ENCODE results near the gene UVRAG.
"Not testable (repeated sequence)": the region's sequence is repeated elsewhere in the genome, so short reads cannot be mapped to it uniquely, and the experiment has no call there.

UVRAG gene

GRCh38 chr11:75853563-75853962 is 38.6 kb downstream of the UVRAG start:
- peaks cover 12 to 13% of the 10 kb centered on the region in 2 donors for H3K4me1 ChIP-seq (ENCODE audit: control insufficient read depth in 1 of 2, insufficient read depth in 2 of 2, low read length in 2 of 2)

GRCh38 chr11:75853971-75854370 is 39.0 kb downstream of the UVRAG start:
- H3K36me3 ChIP-seq (ENCODE audit: control insufficient read depth in 1 of 2, insufficient read depth in 2 of 2, low read length in 2 of 2), result no peaks in the 10 kb centered on the region
- no peaks in the 10 kb centered on the region for H3K27me3 ChIP-seq (ENCODE audit: low read depth, low read length)
- no peak overlapping the region for H3K4me3 ChIP-seq (ENCODE audit: low read depth in 1 of 2, low read length in 2 of 2)
- H3K9me3 ChIP-seq (ENCODE audit: control insufficient read depth in 1 of 2, low read length in 2 of 2), result no peaks in the 10 kb centered on the region
- no peak overlapping the region for H3K27ac ChIP-seq (ENCODE audit: low read length)
- H3K4me1 ChIP-seq (ENCODE audit: control insufficient read depth in 1 of 2, insufficient read depth in 2 of 2, low read length in 2 of 2), result peaks cover 12 to 13% of the 10 kb centered on the region in 2 donors

More at GRCh38 chr11:75853563-75853962, 38.6 kb downstream of the UVRAG start:
- not testable (repeated sequence) for H3K36me3 ChIP-seq (ENCODE audit: control insufficient read depth in 1 of 2, insufficient read depth in 2 of 2, low read length in 2 of 2); H3K27me3 ChIP-seq (ENCODE audit: low read depth, low read length); H3K4me3 ChIP-seq (ENCODE audit: low read depth in 1 of 2, low read length in 2 of 2); H3K27ac ChIP-seq (ENCODE audit: low read length); H3K9me3 ChIP-seq (ENCODE audit: control insufficient read depth in 1 of 2, low read length in 2 of 2)

GRCh38 chr11:75855206-75855605 is 40.2 kb downstream of the UVRAG start:
- no peaks in the 10 kb centered on the region for H3K9me3 ChIP-seq (ENCODE audit: control insufficient read depth in 1 of 2, low read length in 2 of 2)
- H3K4me1 ChIP-seq (ENCODE audit: control insufficient read depth in 1 of 2, insufficient read depth in 2 of 2, low read length in 2 of 2), result peaks cover 8 to 12% of the 10 kb centered on the region in 2 donors
- H3K4me3 ChIP-seq (ENCODE audit: low read depth in 1 of 2, low read length in 2 of 2), result no peak overlapping the region
- H3K27ac ChIP-seq (ENCODE audit: low read length), result no peak overlapping the region
- H3K36me3 ChIP-seq (ENCODE audit: control insufficient read depth in 1 of 2, insufficient read depth in 2 of 2, low read length in 2 of 2), result no peaks in the 10 kb centered on the region
- H3K27me3 ChIP-seq (ENCODE audit: low read depth, low read length), result no peaks in the 10 kb centered on the region

GRCh38 chr11:75856912-75857311 is 41.9 kb downstream of the UVRAG start:
- Histone ChIP-seq H3K27ac (ENCODE audit: low read length) (no peak overlapping the region), H3K27me3 (ENCODE audit: low read depth, low read length) (no peaks in the 10 kb centered on the region), H3K4me3 (ENCODE audit: low read depth in 1 of 2, low read length in 2 of 2) (no peak overlapping the region), H3K4me1 (ENCODE audit: control insufficient read depth in 1 of 2, insufficient read depth in 2 of 2, low read length in 2 of 2) (no peaks in the 10 kb centered on the region), H3K36me3 (ENCODE audit: control insufficient read depth in 1 of 2, insufficient read depth in 2 of 2, low read length in 2 of 2) (no peaks in the 10 kb centered on the region), H3K9me3 (ENCODE audit: control insufficient read depth in 1 of 2, low read length in 2 of 2) (no peaks in the 10 kb centered on the region)

GRCh38 chr11:75858042-75858441 is 43.0 kb downstream of the UVRAG start:
- no peak overlapping the region for H3K27ac ChIP-seq (ENCODE audit: low read length)
- peaks cover 0 to 9% of the 10 kb centered on the region in 2 donors for H3K36me3 ChIP-seq (ENCODE audit: control insufficient read depth in 1 of 2, insufficient read depth in 2 of 2, low read length in 2 of 2)

GRCh38 chr11:75858613-75859012 is 43.6 kb downstream of the UVRAG start:
- Histone ChIP-seq H3K36me3 (ENCODE audit: control insufficient read depth in 1 of 2, insufficient read depth in 2 of 2, low read length in 2 of 2) (peaks cover 0 to 9% of the 10 kb centered on the region in 2 donors), H3K27ac (ENCODE audit: low read length) (no peak overlapping the region), H3K4me1 (ENCODE audit: control insufficient read depth in 1 of 2, insufficient read depth in 2 of 2, low read length in 2 of 2) (no peaks in the 10 kb centered on the region), H3K4me3 (ENCODE audit: low read depth in 1 of 2, low read length in 2 of 2) (no peak overlapping the region), H3K9me3 (ENCODE audit: control insufficient read depth in 1 of 2, low read length in 2 of 2) (no peaks in the 10 kb centered on the region), H3K27me3 (ENCODE audit: low read depth, low read length) (no peaks in the 10 kb centered on the region)

More at GRCh38 chr11:75858042-75858441, 43.0 kb downstream of the UVRAG start:
- Histone ChIP-seq H3K9me3 (ENCODE audit: control insufficient read depth in 1 of 2, low read length in 2 of 2) (no peaks in the 10 kb centered on the region), H3K4me3 (ENCODE audit: low read depth in 1 of 2, low read length in 2 of 2) (no peak overlapping the region), H3K27me3 (ENCODE audit: low read depth, low read length) (no peaks in the 10 kb centered on the region), H3K4me1 (ENCODE audit: control insufficient read depth in 1 of 2, insufficient read depth in 2 of 2, low read length in 2 of 2) (no peaks in the 10 kb centered on the region)

GRCh38 chr11:75859614-75860013 is 44.6 kb downstream of the UVRAG start:
- no peaks in the 10 kb centered on the region for H3K27me3 ChIP-seq (ENCODE audit: low read depth, low read length)
- H3K27ac ChIP-seq (ENCODE audit: low read length), result no peak overlapping the region
- H3K4me3 ChIP-seq (ENCODE audit: low read depth in 1 of 2, low read length in 2 of 2), result no peak overlapping the region
- no peaks in the 10 kb centered on the region for H3K9me3 ChIP-seq (ENCODE audit: control insufficient read depth in 1 of 2, low read length in 2 of 2)
- H3K4me1 ChIP-seq (ENCODE audit: control insufficient read depth in 1 of 2, insufficient read depth in 2 of 2, low read length in 2 of 2), result no peaks in the 10 kb centered on the region
- H3K36me3 ChIP-seq (ENCODE audit: control insufficient read depth in 1 of 2, insufficient read depth in 2 of 2, low read length in 2 of 2), result peaks cover 0 to 9% of the 10 kb centered on the region in 2 donors

GRCh38 chr11:75862437-75862836 is 47.4 kb downstream of the UVRAG start:
- peaks cover 0 to 9% of the 10 kb centered on the region in 2 donors for H3K36me3 ChIP-seq (ENCODE audit: control insufficient read depth in 1 of 2, insufficient read depth in 2 of 2, low read length in 2 of 2)
- H3K9me3 ChIP-seq (ENCODE audit: control insufficient read depth in 1 of 2, low read length in 2 of 2), result no peaks in the 10 kb centered on the region
- H3K27ac ChIP-seq (ENCODE audit: low read length), result no peak overlapping the region
- no peaks in the 10 kb centered on the region for H3K27me3 ChIP-seq (ENCODE audit: low read depth, low read length)
- no peak overlapping the region for H3K4me3 ChIP-seq (ENCODE audit: low read depth in 1 of 2, low read length in 2 of 2)
- peaks cover 0 to 4% of the 10 kb centered on the region in 2 donors for H3K4me1 ChIP-seq (ENCODE audit: control insufficient read depth in 1 of 2, insufficient read depth in 2 of 2, low read length in 2 of 2)

- H3K4me1 ChIP-seq (ENCODE audit: control insufficient read depth in 1 of 2, insufficient read depth in 2 of 2, low read length in 2 of 2), result peaks cover 0 to 16% of the 10 kb centered on the region in 2 donors
- H3K4me3 ChIP-seq (ENCODE audit: low read depth in 1 of 2, low read length in 2 of 2), result no peak overlapping the region
- H3K27me3 ChIP-seq (ENCODE audit: low read depth, low read length), result no peaks in the 10 kb centered on the region
- H3K9me3 ChIP-seq (ENCODE audit: control insufficient read depth in 1 of 2, low read length in 2 of 2), result no peaks in the 10 kb centered on the region
- H3K36me3 ChIP-seq (ENCODE audit: control insufficient read depth in 1 of 2, insufficient read depth in 2 of 2, low read length in 2 of 2), result peaks cover 0 to 1% of the 10 kb centered on the region in 2 donors
- no peak overlapping the region for H3K27ac ChIP-seq (ENCODE audit: low read length)
These were observed 52.9 kb downstream of the UVRAG start for GRCh38 chr11:75867778-75868374.

- Histone ChIP-seq H3K9me3 (ENCODE audit: control insufficient read depth in 1 of 2, low read length in 2 of 2) (no peaks in the 10 kb centered on the region), H3K27me3 (ENCODE audit: low read depth, low read length) (no peaks in the 10 kb centered on the region), H3K4me3 (ENCODE audit: low read depth in 1 of 2, low read length in 2 of 2) (no peak overlapping the region), H3K4me1 (ENCODE audit: control insufficient read depth in 1 of 2, insufficient read depth in 2 of 2, low read length in 2 of 2) (peaks cover 5 to 16% of the 10 kb centered on the region in 2 donors), H3K27ac (ENCODE audit: low read length) (no peak overlapping the region), H3K36me3 (ENCODE audit: control insufficient read depth in 1 of 2, insufficient read depth in 2 of 2, low read length in 2 of 2) (no peaks in the 10 kb centered on the region)
These were observed 54.0 kb downstream of the UVRAG start for GRCh38 chr11:75868990-75869389.

GRCh38 chr11:75869661-75870455 is 54.8 kb downstream of the UVRAG start:
- H3K4me3 ChIP-seq (ENCODE audit: low read depth in 1 of 2, low read length in 2 of 2), result no peak overlapping the region
- no peaks in the 10 kb centered on the region for H3K27me3 ChIP-seq (ENCODE audit: low read depth, low read length)
- H3K36me3 ChIP-seq (ENCODE audit: control insufficient read depth in 1 of 2, insufficient read depth in 2 of 2, low read length in 2 of 2), result no peaks in the 10 kb centered on the region
- no peaks in the 10 kb centered on the region for H3K9me3 ChIP-seq (ENCODE audit: control insufficient read depth in 1 of 2, low read length in 2 of 2)
- peaks cover 7 to 16% of the 10 kb centered on the region in 2 donors for H3K4me1 ChIP-seq (ENCODE audit: control insufficient read depth in 1 of 2, insufficient read depth in 2 of 2, low read length in 2 of 2)
- H3K27ac ChIP-seq (ENCODE audit: low read length), result no peak overlapping the region

All from muscle layer of duodenum (tissue), 2 donors.